Karpas-422 (cell line): ENCODE data around the gene CCDC51. TPM values are rescaled to one million over a fixed set of nuclear protein-coding genes. Genes with fewer than 3 reads are reported as not detected.

ENCODE experiments used
- DNase-seq: peaks from one replicate; pipeline ENCODE4 v3.0.0-alpha.2; 2015
- H2AFZ ChIP-seq: fragments of 200-600 bp; sonication (generic); 2 replicates; pipeline ENCODE4 v1.6.1; 2014; ENCODE audit warnings: antibody characterized with exemption, low read length, mixed read lengths
- H3K27ac ChIP-seq: fragments of 200-600 bp; sonication (generic); 2 replicates; pipeline ENCODE4 v1.5.1; 2014; ENCODE audit warnings: mild to moderate bottlenecking, low read length, moderate library complexity
- H3K27me3 ChIP-seq: fragments of 200-600 bp; sonication (generic); 2 replicates; pipeline ENCODE4 v1.6.1; 2014; ENCODE audit warnings: low read length, mixed read lengths
- H3K36me3 ChIP-seq: fragments of 200-600 bp; sonication (generic); 2 replicates; pipeline ENCODE4 v1.6.1; 2014; ENCODE audit warnings: low read length, mixed read lengths; ENCODE audit not compliant: insufficient read depth
- H3K4me1 ChIP-seq: fragments of 200-600 bp; sonication (generic); 2 replicates; pipeline ENCODE4 v1.6.1; 2014; ENCODE audit warnings: mild to moderate bottlenecking, low read length, mixed read lengths
- H3K4me2 ChIP-seq: fragments of 200-600 bp; sonication (generic); 2 replicates; pipeline ENCODE4 v1.6.1; 2014; ENCODE audit warnings: low read length, low read depth, mild to moderate bottlenecking; ENCODE audit not compliant: poor library complexity, severe bottlenecking
- H3K4me3 ChIP-seq: fragments of 200-600 bp; sonication (generic); 2 replicates; pipeline ENCODE4 v1.5.1; 2014; ENCODE audit warnings: mild to moderate bottlenecking, antibody characterized with exemption, low read length, mixed read lengths
- H3K79me2 ChIP-seq: fragments of 200-600 bp; sonication (generic); 2 replicates; pipeline ENCODE4 v1.6.1; 2014; ENCODE audit warnings: mild to moderate bottlenecking, low read length, mixed read lengths
- H3K9ac ChIP-seq: fragments of 200-600 bp; sonication (generic); 2 replicates; pipeline ENCODE4 v1.6.0; 2014; ENCODE audit warnings: low read length
- H3K9me2 ChIP-seq: fragments of 200-600 bp; sonication (generic), shearing (Covaris generic); replicated peaks from 2 replicates; pipeline ENCODE4 v1.6.0; 2014; ENCODE audit warnings: mild to moderate bottlenecking, low read length, moderate library complexity; ENCODE audit not compliant: insufficient read depth
- H3K9me3 ChIP-seq: fragments of 300-700, 200-600 bp; sonication (generic); 2 replicates; pipeline ENCODE4 v1.6.1; 2014; ENCODE audit warnings: low read length, mixed read lengths
- H4K20me1 ChIP-seq: fragments of 200-600 bp; sonication (generic); 2 replicates; pipeline ENCODE4 v1.6.1; 2014; ENCODE audit warnings: mild to moderate bottlenecking, antibody characterized with exemption, low read length, low read depth; ENCODE audit not compliant: insufficient read depth
- total RNA-seq: library from RNA; depleted of rRNA; stranded (reverse); fragments of >200 nt; shearing (Covaris generic); gene quantifications from 2 replicates; pipeline ENCODE4 v1.2.3, GENCODE V29; 2014; ENCODE audit warnings: low replicate concordance; rRNA removed

The CCDC51 gene
- total RNA-seq, 1 experiment from 2014 or later, result 22.0 TPM

DNA sequence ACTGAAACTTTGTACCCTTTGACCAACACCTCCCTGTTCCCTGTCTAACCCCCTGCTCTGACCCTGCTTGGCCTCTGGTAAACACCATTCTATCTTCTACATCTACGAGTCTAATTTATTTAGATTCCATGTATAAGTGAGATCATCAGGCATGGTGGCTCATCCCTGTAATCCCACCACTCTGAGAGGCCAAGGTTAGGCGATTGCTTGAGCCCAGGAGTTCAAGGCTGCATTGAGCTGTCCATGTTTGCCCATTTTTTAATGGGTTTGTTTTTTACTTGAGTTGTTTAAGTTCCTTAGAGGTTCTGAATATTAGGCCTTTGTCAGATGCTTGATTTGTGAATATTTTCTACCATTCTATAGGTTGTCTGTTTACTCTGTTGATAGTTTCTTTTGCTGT lies 51.0 kb downstream of the CCDC51 start:
- Histone ChIP-seq H3K27ac (no peak overlapping the region), H2AFZ (no peak overlapping the region), H3K27me3 (no peaks in the 10 kb centered on the region), H3K4me1 (no peaks in the 10 kb centered on the region), H3K9me2 (no peaks in the 10 kb centered on the region), H3K4me2 (no peak overlapping the region), H4K20me1 (no peaks in the 10 kb centered on the region), H3K9me3 (no peaks in the 10 kb centered on the region), H3K79me2 (no peaks in the 10 kb centered on the region), H3K36me3 (no peaks in the 10 kb centered on the region), H3K4me3 (no peak overlapping the region), H3K9ac (no peak overlapping the region)
- no peak for DNase-seq

DNA sequence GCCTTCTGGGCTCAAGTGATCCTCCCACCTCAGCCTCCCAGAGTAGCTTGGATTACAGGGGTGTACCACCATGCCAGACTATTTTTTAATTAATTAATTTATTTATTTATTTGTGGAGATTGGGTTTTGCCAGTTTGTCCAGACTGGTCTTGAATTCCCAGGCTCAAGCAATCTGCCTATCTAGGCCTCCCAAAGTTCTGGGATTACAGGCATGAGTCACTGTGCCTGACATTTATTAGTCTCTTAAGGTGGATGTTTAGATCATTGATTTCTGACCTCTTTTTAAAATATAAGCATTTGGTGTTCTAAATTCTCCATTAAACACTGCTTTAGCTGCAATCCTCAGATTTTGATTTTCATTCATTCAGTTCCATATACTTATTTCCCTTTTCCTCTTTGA lies 52.3 kb downstream of the CCDC51 start:
- Histone ChIP-seq H3K4me1 (no peaks in the 10 kb centered on the region), H3K79me2 (no peaks in the 10 kb centered on the region), H3K4me2 (no peak overlapping the region), H3K27me3 (no peaks in the 10 kb centered on the region), H4K20me1 (no peaks in the 10 kb centered on the region), H3K4me3 (no peak overlapping the region), H2AFZ (no peak overlapping the region), H3K9me2 (no peaks in the 10 kb centered on the region), H3K9ac (no peak overlapping the region), H3K27ac (no peak overlapping the region), H3K36me3 (no peaks in the 10 kb centered on the region), H3K9me3 (no peaks in the 10 kb centered on the region)
- DNase-seq, result no peak

Other genes starting within 250 kb of the CCDC51 start
- 100 and 141 TPM in 2 replicates for gene CAMP, start 216.6 kb downstream of the CCDC51 start, total RNA-seq
- 64.5 and 65.2 TPM in 2 replicates for gene ZNF589, start 199.0 kb downstream of the CCDC51 start, total RNA-seq
- 18.5 and 20.4 TPM in 2 replicates for gene NME6, start 138.8 kb downstream of the CCDC51 start, total RNA-seq
- not detected in 2 replicates for gene SPINK8, start 106.5 kb downstream of the CCDC51 start, total RNA-seq
- not detected in 2 replicates for gene FBXW12, start 67.9 kb downstream of the CCDC51 start, total RNA-seq
- gene PLXNB1, start 10.0 kb downstream of the CCDC51 start, total RNA-seq, result 34.0 and 48.3 TPM in 2 replicates
- gene TMA7, start 138 bp upstream of the CCDC51 start, total RNA-seq, result 300 and 483 TPM in 2 replicates
- 7.3 and 10.9 TPM in 2 replicates for gene ATRIP, start 6.6 kb upstream of the CCDC51 start, total RNA-seq
- gene SHISA5, start 64.1 kb upstream of the CCDC51 start, total RNA-seq, result 141 and 149 TPM in 2 replicates
- gene PFKFB4, start 116.7 kb upstream of the CCDC51 start, total RNA-seq, result 55.2 and 89.6 TPM in 2 replicates
- not detected in 2 replicates for gene UCN2, start 123.7 kb upstream of the CCDC51 start, total RNA-seq
- 0.78 and 13.0 TPM in 2 replicates for gene COL7A1, start 155.2 kb upstream of the CCDC51 start, total RNA-seq
- 80.3 and 165 TPM in 2 replicates for gene UQCRC1, start 169.5 kb upstream of the CCDC51 start, total RNA-seq
- not detected in 2 replicates for gene TMEM89, start 181.7 kb upstream of the CCDC51 start, total RNA-seq
- 52.7 and 69.1 TPM in 2 replicates for gene SLC26A6, start 195.3 kb upstream of the CCDC51 start, total RNA-seq
- 3.8 and 7.0 TPM in 2 replicates for gene CELSR3, start 222.8 kb upstream of the CCDC51 start, total RNA-seq
- 25.5 and 36.1 TPM in 2 replicates for gene NCKIPSD, start 245.8 kb upstream of the CCDC51 start, total RNA-seq